ENCODE measurements around the gene FPR1.

The FPR1 gene

GRCh38 chr19:51779181-51779580 lies 27.5 kb upstream of the FPR1 start:
- TF ChIP-seq REST (IDR thresholded peaks at IDR 0.05; ENCODE audit: low read depth) (no peak), CEBPB (IDR thresholded peaks at IDR 0.05) (no peak), YY1 (IDR thresholded peaks at IDR 0.05; ENCODE audit: low read depth) (no peak), TCF12 (IDR thresholded peaks at IDR 0.05; ENCODE audit: low read depth) (no peak), CREB1 (IDR thresholded peaks at IDR 0.05; ENCODE audit: low read depth) (no peak), USF1 (IDR thresholded peaks at IDR 0.05) (no peak), TAF1 (IDR thresholded peaks at IDR 0.05; ENCODE audit: low read depth) (no peak), FOXM1 (IDR thresholded peaks at IDR 0.05; ENCODE audit: borderline replicate concordance, low read depth) (no peak), MAX (IDR thresholded peaks at IDR 0.05) (no peak), EP300 (IDR thresholded peaks at IDR 0.05; ENCODE audit: borderline replicate concordance) (no peak)

- TF ChIP-seq RAD21 (IDR thresholded peaks at IDR 0.05; ENCODE audit: low read depth) (peak; percentile 76), EP300 (IDR thresholded peaks at IDR 0.05; ENCODE audit: borderline replicate concordance) (no peak), FOXM1 (IDR thresholded peaks at IDR 0.05; ENCODE audit: borderline replicate concordance, low read depth) (no peak), TEAD4 (IDR thresholded peaks at IDR 0.05) (no peak)
Observed at GRCh38 chr19:51777570-51778462, 26.1 kb upstream of the FPR1 start.

GRCh38 chr19:51772977-51773376 lies 21.3 kb upstream of the FPR1 start:
- TF ChIP-seq TEAD4 (IDR thresholded peaks at IDR 0.05) (no peak), RAD21 (IDR thresholded peaks at IDR 0.05; ENCODE audit: low read depth) (no peak)

- TF ChIP-seq NFIC (IDR thresholded peaks at IDR 0.05) (no peak), TCF12 (IDR thresholded peaks at IDR 0.05; ENCODE audit: low read depth) (no peak), CEBPB (IDR thresholded peaks at IDR 0.05) (no peak), CREB1 (IDR thresholded peaks at IDR 0.05; ENCODE audit: low read depth) (no peak), MAX (IDR thresholded peaks at IDR 0.05) (no peak), EGR1 (IDR thresholded peaks at IDR 0.05) (no peak), EP300 (IDR thresholded peaks at IDR 0.05; ENCODE audit: borderline replicate concordance) (no peak), REST (IDR thresholded peaks at IDR 0.05; ENCODE audit: low read depth) (no peak), TEAD4 (IDR thresholded peaks at IDR 0.05) (no peak), FOXM1 (IDR thresholded peaks at IDR 0.05; ENCODE audit: borderline replicate concordance, low read depth) (no peak), USF1 (IDR thresholded peaks at IDR 0.05) (no peak), YY1 (IDR thresholded peaks at IDR 0.05; ENCODE audit: low read depth) (no peak), TAF1 (IDR thresholded peaks at IDR 0.05; ENCODE audit: low read depth) (no peak)
Observed at GRCh38 chr19:51771376-51772130, 19.9 kb upstream of the FPR1 start.

GRCh38 chr19:51766461-51766860 lies 14.8 kb upstream of the FPR1 start:
- TF ChIP-seq USF1 (IDR thresholded peaks at IDR 0.05) (no peak), EGR1 (IDR thresholded peaks at IDR 0.05) (no peak), YY1 (IDR thresholded peaks at IDR 0.05; ENCODE audit: low read depth) (no peak), NFIC (IDR thresholded peaks at IDR 0.05) (no peak), FOXM1 (IDR thresholded peaks at IDR 0.05; ENCODE audit: borderline replicate concordance, low read depth) (no peak), TEAD4 (IDR thresholded peaks at IDR 0.05) (no peak), RAD21 (IDR thresholded peaks at IDR 0.05; ENCODE audit: low read depth) (no peak), CEBPB (IDR thresholded peaks at IDR 0.05) (no peak), EP300 (IDR thresholded peaks at IDR 0.05; ENCODE audit: borderline replicate concordance) (no peak), CREB1 (IDR thresholded peaks at IDR 0.05; ENCODE audit: low read depth) (no peak), REST (IDR thresholded peaks at IDR 0.05; ENCODE audit: low read depth) (no peak), MAX (IDR thresholded peaks at IDR 0.05) (no peak), TAF1 (IDR thresholded peaks at IDR 0.05; ENCODE audit: low read depth) (no peak), TCF12 (IDR thresholded peaks at IDR 0.05; ENCODE audit: low read depth) (no peak)

All from Ishikawa (cell line).